B cell (primary cell): ENCODE results near the gene LHPP. TPM values are rescaled to one million over a fixed set of nuclear protein-coding genes. Genes with fewer than 3 reads are reported as not detected.

Source experiments
- ATAC-seq: fragments of 200-7000 bp; cut with Tn5 transposase; one replicate; pipeline ENCODE4 v1.10.0; 2021; ENCODE audit warnings: low read depth, mild to moderate bottlenecking, moderate number of reproducible peaks, moderate library complexity
- CTCF ChIA-PET: fragments of 350-600 bp; sonication (Branson Sonifier 250); formaldehyde crosslinking; loops from one replicate; lab custom pipeline; 2021; ENCODE audit warnings: antibody characterized with exemption, inconsistent platforms; lab: Charles Lee
- POLR2A ChIA-PET: fragments of 350-600 bp; sonication (Branson Sonifier 250); formaldehyde crosslinking; loops from one replicate; lab custom pipeline; 2021; ENCODE audit warnings: antibody characterized with exemption; lab: Charles Lee
- DNase-seq: peaks from one replicate; pipeline ENCODE4 v3.0.0; 2013
- H2AFZ ChIP-seq: 2 replicates; pipeline ENCODE4 v1.6.1; 2012; ENCODE audit warnings: mild to moderate bottlenecking, low read depth, low read length; ENCODE audit not compliant: insufficient read depth, poor library complexity, severe bottlenecking
- H3K27ac ChIP-seq, 2 donors: 1 replicate in 1 of 2; 2 replicates in 1 of 2; pipeline ENCODE4 v1.5.1; 2012 to 2013; ENCODE audit warnings: low read length in 2 of 2, mild to moderate bottlenecking in 2 of 2, moderate library complexity in 1 of 2
- H3K27me3 ChIP-seq, 4 experiments: fragments of 200-600 bp in 1 of 4; sonication (generic) in 1 of 4; replicated peaks in 1 of 4; 1 replicate in 2 of 4; 2 replicates in 2 of 4; pipeline versions ENCODE4 v1.6.1 to v1.7.0; 2013 to 2016; ENCODE audit warnings: low read length in 3 of 4, mild to moderate bottlenecking in 2 of 4, mixed read lengths in 1 of 4, moderate library complexity in 1 of 4; ENCODE audit not compliant: insufficient read depth in 4 of 4, control insufficient read depth in 3 of 4; ENCODE audit errors: control extremely low read depth in 1 of 4
- H3K36me3 ChIP-seq, 2 experiments: replicated peaks in 1 of 2; 1 replicate in 1 of 2; 2 replicates in 1 of 2; pipeline versions ENCODE4 v1.6.1 to v1.7.1; 2013; ENCODE audit warnings: low read length in 1 of 2; ENCODE audit not compliant: insufficient read depth in 2 of 2, control insufficient read depth in 1 of 2; ENCODE audit errors: control extremely low read depth in 1 of 2, extremely low read depth in 1 of 2
- H3K4me1 ChIP-seq, 2 donors: fragments of 200-600 bp in 1 of 2; sonication (generic) in 1 of 2; 1 replicate in 1 of 2; 2 replicates in 1 of 2; pipeline versions ENCODE4 v1.5.1 to v1.6.1; 2013 to 2017; ENCODE audit warnings: low read length in 2 of 2; ENCODE audit not compliant: control insufficient read depth in 2 of 2, insufficient read depth in 2 of 2
- H3K4me2 ChIP-seq: replicated peaks from 2 replicates; pipeline ENCODE3; 2012; ENCODE audit warnings: mild to moderate bottlenecking, low read depth, low read length; ENCODE audit not compliant: poor library complexity, severe bottlenecking
- H3K4me3 ChIP-seq, 5 experiments: fragments of 200-600 bp in 1 of 5; sonication (generic) in 1 of 5; 1 replicate in 3 of 5; 2 replicates in 2 of 5; pipeline versions ENCODE4 v1.5.1 to v1.7.0; 2011 to 2016; ENCODE audit warnings: low read length in 4 of 5, mild to moderate bottlenecking in 4 of 5, low read depth in 2 of 5, control low read depth in 1 of 5, moderate library complexity in 1 of 5; ENCODE audit not compliant: insufficient read depth in 1 of 5; ENCODE audit errors: control extremely low read depth in 1 of 5, extremely low read depth in 1 of 5
- H3K79me2 ChIP-seq: fragments of 200-600 bp; sonication (generic); one replicate; pipeline ENCODE4 v1.6.0; 2016; ENCODE audit warnings: low read length; ENCODE audit not compliant: control insufficient read depth, insufficient read depth
- H3K9ac ChIP-seq: fragments of 200-600 bp; sonication (generic); 2 replicates; pipeline ENCODE4 v1.6.1; 2017; ENCODE audit warnings: mild to moderate bottlenecking, low read length, moderate library complexity
- H3K9me3 ChIP-seq, 3 donors: one replicate each; pipeline versions ENCODE4 v1.6.1 to v1.7.1; 2013; ENCODE audit warnings: low read length in 2 of 3; ENCODE audit not compliant: control insufficient read depth in 2 of 3, insufficient read depth in 1 of 3; ENCODE audit errors: control extremely low read depth in 1 of 3
- H4K20me1 ChIP-seq: 2 replicates; pipeline ENCODE4 v1.6.0; 2012; ENCODE audit warnings: mild to moderate bottlenecking, low read length; ENCODE audit not compliant: insufficient read depth, control insufficient read depth, poor library complexity, severe bottlenecking
- H3K27ac Mint-ChIP-seq: one replicate; pipeline ENCODE4 v1.8.0; 2021; ENCODE audit warnings: mixed read lengths
- H3K27me3 Mint-ChIP-seq: one replicate; pipeline ENCODE4 v1.8.0; 2021; ENCODE audit warnings: mixed read lengths
- H3K4me1 Mint-ChIP-seq: one replicate; pipeline ENCODE4 v1.8.0; 2021; ENCODE audit warnings: mixed read lengths
- H3K4me3 Mint-ChIP-seq: one replicate; pipeline ENCODE4 v1.8.0; 2021; ENCODE audit warnings: mixed read lengths
- H3K9me3 Mint-ChIP-seq: one replicate; pipeline ENCODE4 v1.8.0; 2022; ENCODE audit warnings: mixed read lengths; ENCODE audit not compliant: insufficient read depth
- CTCF ChIP-seq: fragments of 200-600 bp; IDR thresholded peaks from one replicate; pipeline ENCODE4 v1.8.0; 2022; ENCODE audit warnings: antibody characterized with exemption, mild to moderate bottlenecking
- EZH2 ChIP-seq: IDR thresholded peaks from 2 replicates; pipeline ENCODE4 v1.6.1; 2012; ENCODE audit warnings: borderline replicate concordance, low read depth, mild to moderate bottlenecking, moderate library complexity, low read length; ENCODE audit not compliant: insufficient read depth, poor library complexity, severe bottlenecking
- WGBS: methylation state at CpG from one replicate; pipeline ENCODE4 v1.1.5; 2013; ENCODE audit warnings: missing lambda C conversion rate; ENCODE audit not compliant: insufficient coverage; 5-methylcytosine and 5-hydroxymethylcytosine counted together
- intact Hi-C: fragments of 100-400 bp; cut with micrococcal nuclease; formaldehyde crosslinking; loops from one replicate; pipeline ENCODE4 v1.10.0; 2022
- polyA plus RNA-seq: library from polyadenylated mRNA; depleted of rRNA; stranded (reverse); fragments of >200 nt; gene quantifications from 2 replicates; pipeline ENCODE4 v1.2.3, GENCODE V29; 2012
- total RNA-seq, 2 donors: library from RNA; stranded (reverse); fragments of 120-200 nt in 1 of 2; gene quantifications; 1 replicate in 1 of 2; 2 replicates in 1 of 2; pipeline versions ENCODE4 v1.2.3 to v1.2.4, GENCODE V29; 2013 to 2022

LHPP gene
- total and polyA plus RNA-seq, 2 donors (not counting 1 experiment from before 2014, with no cell fraction given) = 60.2 to 83.5 TPM

- Histone ChIP-seq H3K79me2 (peaks cover 96% of the 10 kb centered on the region), H3K9me3 (no peaks in the 10 kb centered on the region), H3K27me3 (no peaks in the 10 kb centered on the region), H3K36me3 (peaks cover 4 to 67% of the 10 kb centered on the region in 2 experiments), H4K20me1 (peaks cover 86% of the 10 kb centered on the region), H3K27ac (peak overlapping the region; percentile 41 to 92), H2AFZ (no peak overlapping the region), H3K4me1 (peaks cover 88 to 95% of the 10 kb centered on the region in 2 donors), H3K4me3 (no peak overlapping the region), H3K9ac (no peak overlapping the region), H3K4me2 (peak overlapping the region; percentile 18)
- peaks cover 91% of the 10 kb centered on the region for H3K4me1 Mint-ChIP-seq
- ChIA-PET CTCF (interaction anchor here (1.1 to 2.8 kb wide), 5 partner anchors 15 to 86 kb away, joined by 3 to 12 read pairs (median 4); no protein-coding TSS in a partner anchor), POLR2A (no interaction called here)
- ATAC-seq = no peak
- DNase-seq = no peak
- H3K27me3 Mint-ChIP-seq = no peaks in the 10 kb centered on the region
- TF ChIP-seq CTCF (no peak), EZH2 (no peak)
- intact Hi-C loops = no loop called here
- H3K27ac Mint-ChIP-seq = peak overlapping the region; percentile 92
- 93% methylated on average over 13 of the region's 13 CpGs for WGBS
- no peaks in the 10 kb centered on the region for H3K9me3 Mint-ChIP-seq
- H3K4me3 Mint-ChIP-seq = no peak overlapping the region
Measured at GRCh38 chr10:124655191-124656112, 193.8 kb downstream of the LHPP start.

- H3K27me3 ChIP-seq = no peaks in the 10 kb centered on the region
- no peak overlapping the region for H3K4me2 ChIP-seq
- no peak overlapping the region for H3K9ac ChIP-seq
- peak overlapping the region in 1 of 2 donors; percentile 92 for H3K27ac ChIP-seq
- H3K4me3 Mint-ChIP-seq = no peak overlapping the region
- TF ChIP-seq EZH2 (no peak), CTCF (no peak)
- intact Hi-C loops = no loop called here
- no peaks in the 10 kb centered on the region for H3K9me3 Mint-ChIP-seq
- no peak overlapping the region for H2AFZ ChIP-seq
- DNase-seq = no peak
- peaks cover 86% of the 10 kb centered on the region for H4K20me1 ChIP-seq
- 98% methylated on average over 7 of the region's 7 CpGs for WGBS
- H3K36me3 ChIP-seq = peaks cover 4 to 70% of the 10 kb centered on the region in 2 experiments
- peak overlapping the region; percentile 83 for H3K27ac Mint-ChIP-seq
- CTCF ChIA-PET = no interaction called here
- no peak overlapping the region for H3K4me3 ChIP-seq
- peaks cover 96% of the 10 kb centered on the region for H3K79me2 ChIP-seq
- peaks cover 89% of the 10 kb centered on the region for H3K4me1 Mint-ChIP-seq
- H3K9me3 ChIP-seq = no peaks in the 10 kb centered on the region
- peaks cover 86 to 94% of the 10 kb centered on the region in 2 donors for H3K4me1 ChIP-seq
- no peaks in the 10 kb centered on the region for H3K27me3 Mint-ChIP-seq
- POLR2A ChIA-PET = no interaction called here
- no peak for ATAC-seq
Measured at GRCh38 chr10:124656113-124656490, 194.5 kb downstream of the LHPP start.
